GM12878 (cell line): ENCODE data around the gene AFAP1L2. TPM values are rescaled to one million over a fixed set of nuclear protein-coding genes. Genes with fewer than 3 reads are reported as not detected.

Experiments
- ATAC-seq: fragments of 200-7000 bp; cut with Tn5 transposase; 3 replicates; pipeline ENCODE4 v1.9.1; 2020; ENCODE audit warnings: mild to moderate bottlenecking, moderate library complexity
- BruUV-seq: library from RNA; stranded (reverse); fragments of 400-500 nt; replicated peaks from 2 replicates; lab custom pipeline; 2021; lab: Mats Ljungman, UMichigan
- CTCF ChIA-PET: fragments of 300-600 bp; sonication (Branson Sonifier 250); formaldehyde crosslinking; extraction: SDS; loops from one replicate; lab custom pipeline; 2021; ENCODE audit warnings: inconsistent platforms; lab: Yijun Ruan, JAX
- POLR2A ChIA-PET: fragments of 350-600 bp; formaldehyde crosslinking; extraction: SDS; loops from one replicate; lab custom pipeline; 2021; ENCODE audit warnings: inconsistent platforms; lab: Charles Lee
- RAD21 ChIA-PET: fragments of 300-600 bp; sonication (Branson Sonifier 250); formaldehyde crosslinking; loops from one replicate; lab custom pipeline; 2023; ENCODE audit warnings: antibody characterized with exemption; ENCODE audit not compliant: unreplicated experiment; lab: Charles Lee
- SMC1A ChIA-PET: fragments of 300-600 bp; sonication (Branson Sonifier 250); formaldehyde crosslinking; loops from one replicate; lab custom pipeline; 2023; ENCODE audit not compliant: unreplicated experiment, uncharacterized antibody; lab: Charles Lee
- DNase-seq: peaks from one replicate; pipeline ENCODE4 v3.0.0-alpha.2; 2011; ENCODE audit warnings: low read depth, low spot score
- FAIRE-seq: peaks from 3 replicates; lab custom pipeline; 2011; peaks lifted over from hg19 to GRCh38; lab: Jason Lieb, UNC
- H2AFZ ChIP-seq: 2 replicates; pipeline ENCODE4 v1.6.0; 2011; ENCODE audit warnings: low read depth, low read length, control low read depth; ENCODE audit not compliant: control insufficient read depth
- H3K27ac ChIP-seq: 2 replicates; pipeline ENCODE4 v1.5.1; 2011; ENCODE audit warnings: control low read depth; ENCODE audit not compliant: control insufficient read depth, insufficient read depth
- H3K27me3 ChIP-seq, 2 experiments: replicated peaks in 1 of 2; 2 replicates each; pipeline versions ENCODE4 v1.6.0 to v1.6.1; 2011; ENCODE audit warnings: low read length in 1 of 2; ENCODE audit not compliant: control insufficient read depth in 2 of 2, insufficient read depth in 2 of 2
- H3K36me3 ChIP-seq, 2 experiments: 2 replicates each; pipeline ENCODE4 v1.5.1; 2011; ENCODE audit warnings: low read length in 1 of 2; ENCODE audit not compliant: control insufficient read depth in 2 of 2, insufficient read depth in 2 of 2
- H3K4me1 ChIP-seq: 2 replicates; pipeline ENCODE4 v1.6.1; 2011; ENCODE audit warnings: mild to moderate bottlenecking, low read length, moderate library complexity, mixed read lengths; ENCODE audit not compliant: control insufficient read depth, insufficient read depth
- H3K4me2 ChIP-seq: 2 replicates; pipeline ENCODE4 v1.6.0; 2011; ENCODE audit warnings: control low read depth; ENCODE audit not compliant: control insufficient read depth, insufficient read depth
- H3K4me3 ChIP-seq: fragments of 200-600 bp; sonication (generic); 2 replicates; pipeline ENCODE4 v1.5.1; 2016
- H3K79me2 ChIP-seq: 2 replicates; pipeline ENCODE4 v1.6.0; 2011; ENCODE audit warnings: low read length; ENCODE audit not compliant: control insufficient read depth, insufficient read depth
- H3K9ac ChIP-seq: 2 replicates; pipeline ENCODE4 v1.8.0; 2011; ENCODE audit warnings: low read length, control low read depth, mixed read lengths; ENCODE audit not compliant: control insufficient read depth, insufficient read depth
- H3K9me3 ChIP-seq: replicated peaks from 3 replicates; pipeline ENCODE4 v1.5.1; 2011; ENCODE audit warnings: mild to moderate bottlenecking, low read length; ENCODE audit not compliant: control insufficient read depth, insufficient read depth
- H4K20me1 ChIP-seq: 2 replicates; pipeline ENCODE4 v1.6.0; 2011; ENCODE audit not compliant: control insufficient read depth, insufficient read depth
- BHLHE40 ChIP-seq, 2 experiments: fragments of 450-650 bp in 1 of 2; IDR thresholded peaks; 2 replicates each; pipeline ENCODE4 v1.6.1; 2011 to 2017; ENCODE audit warnings: low read depth in 2 of 2, borderline replicate concordance in 1 of 2, improper control_type of control experiment in 1 of 2, low read length in 1 of 2, mild to moderate bottlenecking in 1 of 2
- FOS ChIP-seq: IDR thresholded peaks from 3 replicates; pipeline ENCODE4 v1.6.1; 2011; ENCODE audit warnings: borderline replicate concordance; ENCODE audit not compliant: insufficient read length; ENCODE audit errors: extremely low read depth
- FOXM1 ChIP-seq: IDR thresholded peaks from 2 replicates; pipeline ENCODE4 v1.6.1; 2012; ENCODE audit warnings: low read depth, mild to moderate bottlenecking, inconsistent platforms, low read length, moderate library complexity
- HDAC6 ChIP-seq: fragments of 200-600 bp; sonication (generic); IDR thresholded peaks from one replicate; pipeline ENCODE4 v1.8.0; 2017; ENCODE audit warnings: antibody characterized with exemption; ENCODE audit not compliant: unreplicated experiment
- JUND ChIP-seq: IDR thresholded peaks from 2 replicates; pipeline ENCODE4 v1.6.1; 2012; ENCODE audit warnings: low read depth, mild to moderate bottlenecking, low read length, improper control_type of control experiment, moderate library complexity
- MEF2A ChIP-seq: IDR thresholded peaks from 2 replicates; pipeline ENCODE4 v1.6.1; 2011; ENCODE audit warnings: low read depth, mild to moderate bottlenecking, low read length, moderate library complexity; ENCODE audit not compliant: insufficient read depth
- MTA2 ChIP-seq: fragments of 450-650 bp; IDR thresholded peaks from 2 replicates; pipeline ENCODE4 v1.6.1; 2016; ENCODE audit warnings: low read depth, mild to moderate bottlenecking, moderate library complexity
- MTA3 ChIP-seq: IDR thresholded peaks from 2 replicates; pipeline ENCODE4 v1.6.1; 2012; ENCODE audit warnings: low read length, inconsistent platforms, borderline replicate concordance
- NFYA ChIP-seq: IDR thresholded peaks from 2 replicates; pipeline ENCODE4 v1.6.1; 2011; ENCODE audit warnings: low read depth, mild to moderate bottlenecking, low read length, improper control_type of control experiment, borderline replicate concordance
- NRF1 ChIP-seq: conservative IDR thresholded peaks from 2 replicates; pipeline ENCODE4 v1.6.1; 2011; ENCODE audit warnings: mild to moderate bottlenecking, low read depth, low read length, improper control_type of control experiment
- PML ChIP-seq: IDR thresholded peaks from 2 replicates; pipeline ENCODE4 v1.6.1; 2012; ENCODE audit warnings: low read length, inconsistent platforms
- SIN3A ChIP-seq: IDR thresholded peaks from 2 replicates; pipeline ENCODE4 v1.6.1; 2012; ENCODE audit warnings: low read depth, low read length, improper control_type of control experiment
- TARDBP ChIP-seq: IDR thresholded peaks from 2 replicates; pipeline ENCODE4 v1.6.1; 2016; ENCODE audit warnings: borderline replicate concordance
- TBL1XR1 ChIP-seq: IDR thresholded peaks from 2 replicates; pipeline ENCODE4 v1.6.1; 2012; ENCODE audit warnings: low read depth, low read length, improper control_type of control experiment
- ZNF217 ChIP-seq: fragments of 450-650 bp; IDR thresholded peaks from 2 replicates; pipeline ENCODE4 v1.6.1; 2017; ENCODE audit warnings: antibody characterized with exemption, mild to moderate bottlenecking
- WGBS: methylation state at CpG from one replicate; pipeline ENCODE4 v1.1.6; 2016; ENCODE audit warnings: low lambda C conversion rate; ENCODE audit not compliant: insufficient replicate concordance, insufficient coverage; ENCODE audit errors: missing lambda C conversion rate; 5-methylcytosine and 5-hydroxymethylcytosine counted together
- in situ Hi-C: fragments of 300-500 bp; cut with MboI; formaldehyde crosslinking; loops from 9 replicates; pipeline ENCODE4 v1.14.3; 2018; ENCODE audit warnings: mixed read lengths
- intact Hi-C: fragments of 100-400 bp; cut with micrococcal nuclease; formaldehyde crosslinking; loops from one replicate; pipeline ENCODE4 v1.14.2; 2022; ENCODE audit not compliant: unreplicated experiment
- polyA plus RNA-seq, 11 experiments: library from polyadenylated mRNA; depleted of rRNA in 4 of 11; unstranded in 6 of 11; stranded (reverse) in 5 of 11; fragments of >200 nt; fragmentation: Nextera tagmentation in 4 of 11; fragmentation: Illumina TruSeq in 1 of 11; extraction: Ambion mirVana in 4 of 11; extraction: Trizol in 1 of 11; gene quantifications; 1 replicate in 1 of 11; 2 replicates in 10 of 11; pipeline versions ENCODE4 v1.2.1 to v1.2.3, GENCODE V29; 2011 to 2016; ENCODE audit warnings: inconsistent platforms in 2 of 11, missing spikeins in 2 of 11, low read depth in 1 of 11
- total RNA-seq, 4 experiments: library from RNA; depleted of rRNA in 3 of 4; stranded (reverse); fragments of >200 nt in 3 of 4; fragmentation: Illumina TruSeq in 1 of 4; extraction: Trizol in 1 of 4; gene quantifications; 2 replicates each; pipeline versions ENCODE4 v1.2.1 to v1.2.3, GENCODE V29; 2013 to 2021
- TF ChIP-seq, protein P1 (sequence below): IDR thresholded peaks from 2 replicates; pipeline ENCODE4 v1.6.1; 2011; ENCODE audit warnings: low read depth, low read length, improper control_type of control experiment, borderline replicate concordance
- TF ChIP-seq, protein P2 (sequence below): fragments of 450-650 bp; IDR thresholded peaks from 2 replicates; pipeline ENCODE4 v1.6.1; 2017; ENCODE audit warnings: low read depth, mild to moderate bottlenecking, moderate library complexity
- TF ChIP-seq, protein P3 (sequence below): fragments of 450-650 bp; IDR thresholded peaks from 2 replicates; pipeline ENCODE4 v1.6.1; 2016; ENCODE audit warnings: mild to moderate bottlenecking
- TF ChIP-seq, protein P4 (sequence below): IDR thresholded peaks from 2 replicates; pipeline ENCODE4 v1.6.1; 2012; ENCODE audit warnings: low read length, inconsistent platforms

The AFAP1L2 gene
- total and polyA plus RNA-seq, 10 of the 15 experiments (the other 5 are each of a cell fraction or from before 2014, with no cell fraction given), result 0.03 to 4.0 (median 0.34) TPM

DNA sequence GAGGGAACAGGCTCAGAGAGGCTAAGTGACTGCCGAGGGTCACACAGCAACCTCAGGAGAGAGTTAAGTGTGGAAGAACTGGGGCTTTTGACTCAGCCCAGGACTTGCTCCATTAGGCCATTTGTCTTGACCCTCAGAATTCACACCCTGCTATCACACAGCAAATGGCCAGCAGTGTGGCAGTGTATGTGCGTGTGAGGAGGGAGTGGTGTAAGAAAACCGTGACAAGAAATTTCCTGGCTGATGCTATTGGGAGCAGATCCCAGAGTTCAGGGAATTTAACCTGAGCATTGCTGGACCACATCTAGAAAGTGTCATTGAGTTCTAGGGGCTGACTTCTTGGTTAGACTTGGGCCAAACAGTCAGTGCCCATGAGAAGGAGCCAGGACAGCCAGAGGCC lies 146.8 kb downstream of the AFAP1L2 start (continued):
- TF ChIP-seq, protein P1, sequence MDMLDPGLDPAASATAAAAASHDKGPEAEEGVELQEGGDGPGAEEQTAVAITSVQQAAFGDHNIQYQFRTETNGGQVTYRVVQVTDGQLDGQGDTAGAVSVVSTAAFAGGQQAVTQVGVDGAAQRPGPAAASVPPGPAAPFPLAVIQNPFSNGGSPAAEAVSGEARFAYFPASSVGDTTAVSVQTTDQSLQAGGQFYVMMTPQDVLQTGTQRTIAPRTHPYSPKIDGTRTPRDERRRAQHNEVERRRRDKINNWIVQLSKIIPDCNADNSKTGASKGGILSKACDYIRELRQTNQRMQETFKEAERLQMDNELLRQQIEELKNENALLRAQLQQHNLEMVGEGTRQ, result no peak
- no peak for TF ChIP-seq MEF2A
- TF ChIP-seq SIN3A, result no peak

DNA sequence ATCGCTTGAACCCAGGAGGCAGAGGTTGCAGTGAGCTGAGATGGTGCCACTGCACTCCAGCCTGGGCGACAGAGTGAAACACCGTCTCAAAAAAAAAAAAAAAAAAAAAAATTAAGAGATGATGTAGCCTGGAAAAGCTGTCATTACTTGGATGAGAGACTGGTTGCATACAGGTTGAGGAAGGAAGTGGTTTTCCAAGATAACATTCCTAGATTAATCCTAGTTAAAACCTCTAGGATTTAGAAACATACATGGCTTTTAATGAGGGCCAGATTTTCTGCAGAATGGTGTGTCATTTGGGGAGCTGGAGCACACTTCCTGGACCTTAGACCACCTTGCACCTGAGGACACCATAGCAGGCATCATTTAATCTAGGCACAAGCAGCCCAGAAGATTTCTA lies 147.5 kb downstream of the AFAP1L2 start:
- BruUV-seq, result no TSS peak
- no peak overlapping the region for H3K9ac ChIP-seq
- no peak overlapping the region for H3K4me3 ChIP-seq
- no peaks in the 10 kb centered on the region for H3K9me3 ChIP-seq
- H3K4me2 ChIP-seq, result no peak overlapping the region
- no peak overlapping the region for H2AFZ ChIP-seq
- no peak for ATAC-seq
- peaks cover 4% of the 10 kb centered on the region; the same call in 1 of the 2 replicates for H3K4me1 ChIP-seq
- no peak for DNase-seq
- RAD21 ChIA-PET, result no interaction called here
- TF ChIP-seq NRF1 (no peak), BHLHE40 (IDR thresholded peaks at IDR 0.05; ENCODE audit: borderline replicate concordance in 1 of 2, low read depth in 2 of 2, low read length in 1 of 2) (no peak), TARDBP (no peak), PML (no peak), JUND (no peak), ZNF217 (no peak), MTA2 (no peak), HDAC6 (no peak), NFYA (no peak), TBL1XR1 (no peak), FOXM1 (no peak), FOS (no peak), MTA3 (no peak)
- TF ChIP-seq, protein P2, sequence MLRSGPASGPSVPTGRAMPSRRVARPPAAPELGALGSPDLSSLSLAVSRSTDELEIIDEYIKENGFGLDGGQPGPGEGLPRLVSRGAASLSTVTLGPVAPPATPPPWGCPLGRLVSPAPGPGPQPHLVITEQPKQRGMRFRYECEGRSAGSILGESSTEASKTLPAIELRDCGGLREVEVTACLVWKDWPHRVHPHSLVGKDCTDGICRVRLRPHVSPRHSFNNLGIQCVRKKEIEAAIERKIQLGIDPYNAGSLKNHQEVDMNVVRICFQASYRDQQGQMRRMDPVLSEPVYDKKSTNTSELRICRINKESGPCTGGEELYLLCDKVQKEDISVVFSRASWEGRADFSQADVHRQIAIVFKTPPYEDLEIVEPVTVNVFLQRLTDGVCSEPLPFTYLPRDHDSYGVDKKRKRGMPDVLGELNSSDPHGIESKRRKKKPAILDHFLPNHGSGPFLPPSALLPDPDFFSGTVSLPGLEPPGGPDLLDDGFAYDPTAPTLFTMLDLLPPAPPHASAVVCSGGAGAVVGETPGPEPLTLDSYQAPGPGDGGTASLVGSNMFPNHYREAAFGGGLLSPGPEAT, result no peak
- TF ChIP-seq, protein P3, sequence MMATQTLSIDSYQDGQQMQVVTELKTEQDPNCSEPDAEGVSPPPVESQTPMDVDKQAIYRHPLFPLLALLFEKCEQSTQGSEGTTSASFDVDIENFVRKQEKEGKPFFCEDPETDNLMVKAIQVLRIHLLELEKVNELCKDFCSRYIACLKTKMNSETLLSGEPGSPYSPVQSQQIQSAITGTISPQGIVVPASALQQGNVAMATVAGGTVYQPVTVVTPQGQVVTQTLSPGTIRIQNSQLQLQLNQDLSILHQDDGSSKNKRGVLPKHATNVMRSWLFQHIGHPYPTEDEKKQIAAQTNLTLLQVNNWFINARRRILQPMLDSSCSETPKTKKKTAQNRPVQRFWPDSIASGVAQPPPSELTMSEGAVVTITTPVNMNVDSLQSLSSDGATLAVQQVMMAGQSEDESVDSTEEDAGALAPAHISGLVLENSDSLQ, result no peak
- TF ChIP-seq, protein P4, sequence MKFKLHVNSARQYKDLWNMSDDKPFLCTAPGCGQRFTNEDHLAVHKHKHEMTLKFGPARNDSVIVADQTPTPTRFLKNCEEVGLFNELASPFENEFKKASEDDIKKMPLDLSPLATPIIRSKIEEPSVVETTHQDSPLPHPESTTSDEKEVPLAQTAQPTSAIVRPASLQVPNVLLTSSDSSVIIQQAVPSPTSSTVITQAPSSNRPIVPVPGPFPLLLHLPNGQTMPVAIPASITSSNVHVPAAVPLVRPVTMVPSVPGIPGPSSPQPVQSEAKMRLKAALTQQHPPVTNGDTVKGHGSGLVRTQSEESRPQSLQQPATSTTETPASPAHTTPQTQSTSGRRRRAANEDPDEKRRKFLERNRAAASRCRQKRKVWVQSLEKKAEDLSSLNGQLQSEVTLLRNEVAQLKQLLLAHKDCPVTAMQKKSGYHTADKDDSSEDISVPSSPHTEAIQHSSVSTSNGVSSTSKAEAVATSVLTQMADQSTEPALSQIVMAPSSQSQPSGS, result no peak
- TF ChIP-seq, all 136 proteins: peak for 0
- no peaks in the 10 kb centered on the region for H3K36me3 ChIP-seq
- FAIRE-seq, result no peak
- no peaks in the 10 kb centered on the region for H3K27me3 ChIP-seq
- CTCF ChIA-PET, result interaction anchor here (0.7 kb wide), 1 partner anchor 111 kb away, joined by 4 read pairs; no protein-coding TSS in a partner anchor
- intact Hi-C loops (no loop called here), in situ Hi-C loops (no loop called here)
- WGBS, result no CpG with 5 or more reads among the region's 3 CpGs
- POLR2A ChIA-PET, result no interaction called here
- SMC1A ChIA-PET, result no interaction called here
- H4K20me1 ChIP-seq, result no peaks in the 10 kb centered on the region
- no peaks in the 10 kb centered on the region for H3K79me2 ChIP-seq
- H3K27ac ChIP-seq, result no peak overlapping the region
